Spleen (tissue), 11 donors: Measurements from ENCODE around the gene CCDC7. TPM values are rescaled to one million over a fixed set of nuclear protein-coding genes. Genes with fewer than 3 reads are reported as not detected.

Experiments used
- DNase-seq: peaks from one replicate; pipeline ENCODE4 v3.0.0-alpha.2; 2020
- H3K27ac ChIP-seq, 8 donors: fragments of 200-600 bp; sonication (generic) in 7 of 8; 1 replicate in 4 of 8; 2 replicates in 4 of 8; pipeline versions ENCODE4 v1.5.0 to v1.8.0; 2016 to 2021; ENCODE audit warnings: inconsistent platforms in 4 of 8, mild to moderate bottlenecking in 4 of 8, moderate library complexity in 1 of 8
- H3K27me3 ChIP-seq, 7 donors: fragments of 200-600 bp; sonication (generic) in 6 of 7; replicated peaks in 1 of 7; 1 replicate in 4 of 7; 2 replicates in 3 of 7; pipeline versions ENCODE4 v1.5.0 to v1.8.0; 2016 to 2021; ENCODE audit warnings: inconsistent platforms in 3 of 7, mild to moderate bottlenecking in 1 of 7
- H3K36me3 ChIP-seq, 6 donors: fragments of 200-600 bp; sonication (generic) in 5 of 6; 1 replicate in 4 of 6; 2 replicates in 2 of 6; pipeline versions ENCODE4 v1.5.0 to v1.8.0; 2016 to 2021; ENCODE audit warnings: inconsistent platforms in 2 of 6
- H3K4me1 ChIP-seq, 6 donors: fragments of 200-600 bp; sonication (generic) in 5 of 6; 1 replicate in 3 of 6; 2 replicates in 3 of 6; pipeline versions ENCODE4 v1.5.0 to v1.8.0; 2016 to 2021; ENCODE audit warnings: inconsistent platforms in 3 of 6
- H3K4me3 ChIP-seq, 8 donors: fragments of 200-600 bp; sonication (generic) in 7 of 8; 1 replicate in 4 of 8; 2 replicates in 4 of 8; pipeline versions ENCODE4 v1.5.0 to v1.8.0; 2016 to 2021; ENCODE audit warnings: inconsistent platforms in 4 of 8, mild to moderate bottlenecking in 4 of 8, moderate library complexity in 2 of 8
- H3K9me3 ChIP-seq, 8 donors: fragments of 200-600 bp; sonication (generic) in 7 of 8; 1 replicate in 4 of 8; 2 replicates in 4 of 8; pipeline versions ENCODE4 v1.5.0 to v1.8.0; 2016 to 2021; ENCODE audit warnings: inconsistent platforms in 4 of 8
- POLR2A ChIP-seq, 3 donors: fragments of 450-650 bp; IDR thresholded peaks; one replicate each; pipeline ENCODE4 v1.5.1; 2017; ENCODE audit warnings: antibody characterized with exemption in 3 of 3, mild to moderate bottlenecking in 1 of 3
- POLR2AphosphoS5 ChIP-seq, 3 donors: sonication (generic); formaldehyde crosslinking; IDR thresholded peaks; one replicate each; pipeline ENCODE4 v1.5.1; 2017; ENCODE audit warnings: antibody characterized with exemption in 3 of 3
- WGBS, 5 donors: extraction: QIAGEN DNeasy Blood & Tissue Kit in 3 of 5; methylation state at CpG; one replicate each; pipeline versions ENCODE4 v1.1.5 to v1.1.7; 2013 to 2018; 5-methylcytosine and 5-hydroxymethylcytosine counted together
- intact Hi-C: fragments of 100-400 bp; cut with DNase I; formaldehyde crosslinking; loops from one replicate; pipeline ENCODE4 v1.15.0; 2023; ENCODE audit warnings: low total_unique reads
- polyA plus RNA-seq, 3 donors: library from polyadenylated mRNA; stranded (reverse); fragments of 200-250 nt; gene quantifications; one replicate each; pipeline ENCODE4 v1.2.1, GENCODE V29; 2013
- total RNA-seq, 7 donors: library from RNA; depleted of rRNA in 3 of 7; stranded (reverse); fragments of >200 nt in 3 of 7; fragmentation: NEBNext Ultra II Directional in 4 of 7; extraction: Animal tissue kit (Norgen Biotek cat#: 25700) in 4 of 7; gene quantifications; one replicate each; pipeline versions ENCODE4 v1.1.0 to v1.2.1, GENCODE V29; 2016 to 2021
- TF ChIP-seq, protein P1 (sequence below), 11 experiments: fragments of 200-600 bp in 7 of 11; fragments of 450-650 bp in 4 of 11; sonication (generic) in 4 of 11; IDR thresholded peaks in 8 of 11; conservative IDR thresholded peaks in 3 of 11; 1 replicate in 7 of 11; 2 replicates in 4 of 11; pipeline versions ENCODE4 v1.4.0 to v1.8.0; 2016 to 2021; ENCODE audit warnings: antibody characterized with exemption in 11 of 11, inconsistent platforms in 4 of 11, mild to moderate bottlenecking in 1 of 11
- donor health status: healthy with polysubstance abuse.
- donor health status: DM: no; HTN: no; CAD: no; lungs with moderate emphysema.
- donor health status: DM: no; HTN: no; CAD: no.
- donor health status: Bipolar disorder and iron deficiency.
- donor health status: healthy.
- donor health status: DM: no; HTN: no; CAD: no.
- donor health status: DM: yes; HTN: yes; CAD: no.

Gene CCDC7
- total and polyA plus RNA-seq, 10 donors, result 0.70 to 32.6 (median 22.9) TPM

DNA sequence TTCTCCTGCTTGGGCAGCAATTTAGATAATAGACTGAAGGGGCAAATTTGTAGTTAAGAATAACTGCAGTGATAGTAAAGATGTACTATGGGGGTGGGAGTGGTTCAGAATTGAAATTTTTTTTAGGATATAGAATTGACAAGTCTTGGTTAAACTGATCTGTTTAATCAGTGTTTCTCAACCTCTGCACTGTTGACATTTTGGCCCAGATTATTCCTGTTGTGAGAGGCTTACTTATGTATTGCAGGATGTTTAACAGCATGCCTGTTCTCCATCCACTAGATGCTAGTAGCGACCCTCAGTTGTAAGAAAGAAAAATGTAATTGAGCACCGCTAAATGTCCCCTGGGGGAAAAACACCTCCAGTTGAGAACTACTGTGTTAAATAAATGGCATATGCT, 176.5 kb downstream of the CCDC7 start:
- H3K27ac ChIP-seq, result no peak overlapping the region
- no peaks in the 10 kb centered on the region for H3K4me1 ChIP-seq
- no peak overlapping the region for H3K4me3 ChIP-seq
- DNase-seq, result no peak
- H3K9me3 ChIP-seq, result peaks cover 3 to 41% (median 32%) of the 10 kb centered on the region in 8 donors
- intact Hi-C loops, result no loop called here
- H3K27me3 ChIP-seq, result no peaks in the 10 kb centered on the region
- WGBS, 5 donors, result 88 to 94% (median 90%) methylated on average over 2 of the region's 2 CpGs
- TF ChIP-seq, protein P1, sequence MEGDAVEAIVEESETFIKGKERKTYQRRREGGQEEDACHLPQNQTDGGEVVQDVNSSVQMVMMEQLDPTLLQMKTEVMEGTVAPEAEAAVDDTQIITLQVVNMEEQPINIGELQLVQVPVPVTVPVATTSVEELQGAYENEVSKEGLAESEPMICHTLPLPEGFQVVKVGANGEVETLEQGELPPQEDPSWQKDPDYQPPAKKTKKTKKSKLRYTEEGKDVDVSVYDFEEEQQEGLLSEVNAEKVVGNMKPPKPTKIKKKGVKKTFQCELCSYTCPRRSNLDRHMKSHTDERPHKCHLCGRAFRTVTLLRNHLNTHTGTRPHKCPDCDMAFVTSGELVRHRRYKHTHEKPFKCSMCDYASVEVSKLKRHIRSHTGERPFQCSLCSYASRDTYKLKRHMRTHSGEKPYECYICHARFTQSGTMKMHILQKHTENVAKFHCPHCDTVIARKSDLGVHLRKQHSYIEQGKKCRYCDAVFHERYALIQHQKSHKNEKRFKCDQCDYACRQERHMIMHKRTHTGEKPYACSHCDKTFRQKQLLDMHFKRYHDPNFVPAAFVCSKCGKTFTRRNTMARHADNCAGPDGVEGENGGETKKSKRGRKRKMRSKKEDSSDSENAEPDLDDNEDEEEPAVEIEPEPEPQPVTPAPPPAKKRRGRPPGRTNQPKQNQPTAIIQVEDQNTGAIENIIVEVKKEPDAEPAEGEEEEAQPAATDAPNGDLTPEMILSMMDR (IDR thresholded peaks at IDR 0.05 in 8 of 11, conservative IDR thresholded peaks at IDR 0.05 in 3 of 11), result no peak
- no peak for TF ChIP-seq POLR2AphosphoS5 (IDR thresholded peaks at IDR 0.05)
- no peak for TF ChIP-seq POLR2A (IDR thresholded peaks at IDR 0.05)
- H3K36me3 ChIP-seq, result peaks cover 0 to 14% (median 0%) of the 10 kb centered on the region in 6 donors

DNA sequence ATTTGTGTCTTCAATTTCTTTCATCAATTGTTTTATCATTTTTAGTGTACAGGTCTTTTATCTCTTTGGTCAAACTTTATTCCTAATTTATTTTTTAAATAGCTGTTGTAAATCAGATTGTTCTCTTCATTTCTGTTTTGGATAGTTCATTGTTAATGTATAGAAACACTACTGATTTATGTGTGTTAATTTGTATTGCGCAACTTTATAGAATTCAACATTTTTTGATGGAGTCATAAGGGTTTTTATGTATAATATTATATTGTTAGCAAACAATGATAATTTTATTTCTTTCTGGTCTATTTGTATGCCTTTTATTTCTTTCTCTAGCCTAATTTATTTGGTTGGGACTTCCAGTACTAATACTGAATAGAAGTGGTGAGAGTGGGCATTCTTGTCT, 181.2 kb downstream of the CCDC7 start:
- TF ChIP-seq POLR2AphosphoS5 (IDR thresholded peaks at IDR 0.05), result no peak
- TF ChIP-seq, protein P1 (IDR thresholded peaks at IDR 0.05 in 8 of 11, conservative IDR thresholded peaks at IDR 0.05 in 3 of 11), result no peak
- no peak for TF ChIP-seq POLR2A (IDR thresholded peaks at IDR 0.05)
- no peaks in the 10 kb centered on the region for H3K4me1 ChIP-seq
- peaks cover 0 to 11% (median 0%) of the 10 kb centered on the region in 6 donors for H3K36me3 ChIP-seq
- WGBS, 5 donors, result 6 to 98% (median 46%) methylated on average over 1 of the region's 1 CpG
- H3K9me3 ChIP-seq, result peaks cover 0 to 17% (median 13%) of the 10 kb centered on the region in 8 donors
- intact Hi-C loops, result no loop called here
- H3K4me3 ChIP-seq, result no peak overlapping the region
- no peak overlapping the region for H3K27ac ChIP-seq
- no peak for DNase-seq
- no peaks in the 10 kb centered on the region for H3K27me3 ChIP-seq

DNA sequence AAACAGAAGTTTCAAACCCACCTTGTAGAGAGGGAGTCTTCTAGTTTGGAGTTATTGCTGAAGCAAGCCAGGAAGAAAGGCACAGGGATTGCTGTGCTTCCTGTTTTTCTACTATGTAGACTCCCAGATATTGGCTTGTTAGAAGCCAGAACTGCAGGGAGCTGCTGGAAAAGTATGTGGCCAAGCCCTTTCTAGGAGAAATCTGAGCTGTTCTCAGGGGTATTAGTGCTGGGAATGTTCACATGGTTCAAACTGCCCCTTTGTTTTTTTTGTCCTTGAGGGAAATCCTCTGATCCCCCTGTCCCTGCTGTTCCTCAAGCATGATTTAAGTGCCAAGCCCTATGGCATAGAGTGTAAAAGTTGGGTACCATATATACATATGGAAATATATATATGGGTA, 184.0 kb downstream of the CCDC7 start:
- TF ChIP-seq POLR2A (IDR thresholded peaks at IDR 0.05) (no peak), POLR2AphosphoS5 (IDR thresholded peaks at IDR 0.05) (no peak)
- TF ChIP-seq, protein P1 (IDR thresholded peaks at IDR 0.05 in 8 of 11, conservative IDR thresholded peaks at IDR 0.05 in 3 of 11), result no peak
- intact Hi-C loops, result no loop called here
- Histone ChIP-seq H3K4me3 (no peak overlapping the region), H3K27me3 (no peaks in the 10 kb centered on the region), H3K27ac (no peak overlapping the region), H3K4me1 (no peaks in the 10 kb centered on the region), H3K9me3 (peaks cover 0 to 17% (median 13%) of the 10 kb centered on the region in 8 donors), H3K36me3 (no peaks in the 10 kb centered on the region)
- no peak for DNase-seq

DNA sequence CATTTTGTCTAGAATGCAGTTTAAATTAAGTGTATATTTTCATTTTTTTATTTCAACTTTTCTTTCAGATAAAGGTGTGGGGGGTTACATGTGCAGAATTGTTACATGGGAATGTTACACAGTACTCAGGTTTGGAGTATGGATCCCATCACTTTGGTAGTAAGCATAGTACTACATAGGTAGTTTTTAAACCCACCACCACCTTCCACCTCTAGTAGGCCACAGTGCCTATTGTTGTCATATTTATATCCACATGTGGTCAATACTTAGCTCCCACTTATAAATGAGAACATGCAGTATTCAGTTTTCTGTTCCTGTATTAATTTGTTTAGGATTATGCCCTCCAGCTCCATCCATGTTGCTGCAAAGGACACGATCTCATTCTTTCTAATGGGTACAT, 200.6 kb downstream of the CCDC7 start:
- no peaks in the 10 kb centered on the region for H3K4me1 ChIP-seq
- 48 to 95% (median 87%) methylated on average over 1 of the region's 1 CpG for WGBS, 5 donors
- no peaks in the 10 kb centered on the region for H3K27me3 ChIP-seq
- H3K4me3 ChIP-seq, result no peak overlapping the region
- H3K36me3 ChIP-seq, result peaks cover 0 to 18% (median 3%) of the 10 kb centered on the region in 6 donors
- no peak overlapping the region for H3K27ac ChIP-seq
- peaks cover 0 to 55% (median 43%) of the 10 kb centered on the region in 8 donors for H3K9me3 ChIP-seq
- no peak for DNase-seq
- intact Hi-C loops, result no loop called here
- TF ChIP-seq, protein P1 (IDR thresholded peaks at IDR 0.05 in 8 of 11, conservative IDR thresholded peaks at IDR 0.05 in 3 of 11), result no peak
- TF ChIP-seq POLR2A (IDR thresholded peaks at IDR 0.05) (no peak), POLR2AphosphoS5 (IDR thresholded peaks at IDR 0.05) (no peak)
